K562 (cell line): ENCODE data around the gene ZNF546. TPM values are rescaled to one million over a fixed set of nuclear protein-coding genes. Genes with fewer than 3 reads are reported as not detected.

ENCODE experiments used
- BHLHE40 ChIP-seq: IDR thresholded peaks from 2 replicates; pipeline ENCODE4 v1.6.1; 2011; ENCODE audit warnings: low read length, improper control_type of control experiment
- CREM ChIP-seq: IDR thresholded peaks from 2 replicates; pipeline ENCODE4 v1.6.1; 2014; ENCODE audit warnings: antibody characterized with exemption, low read depth
- ELK1 ChIP-seq: sonication (generic); formaldehyde crosslinking; IDR thresholded peaks from 2 replicates; pipeline ENCODE4 v1.8.1; 2022; ENCODE audit warnings: missing genetic modification reagents
- GMEB1 ChIP-seq: fragments of 250-450 bp; sonication (Bioruptor Pico); IDR thresholded peaks from 2 replicates; pipeline ENCODE4 v1.4.0; 2020; ENCODE audit warnings: mild to moderate bottlenecking
- HDGF ChIP-seq: fragments of 450-650 bp; IDR thresholded peaks from 2 replicates; pipeline ENCODE4 v1.6.1; 2016
- MIER1 ChIP-seq: fragments of 450-650 bp; IDR thresholded peaks from 2 replicates; pipeline ENCODE4 v1.6.1; 2016; ENCODE audit warnings: antibody characterized with exemption, mild to moderate bottlenecking, low read depth
- MLLT1 ChIP-seq, 2 experiments: fragments of 450-650 bp; IDR thresholded peaks; 2 replicates each; pipeline ENCODE4 v1.6.1; 2016
- SLC30A9 ChIP-seq: fragments of 250-450 bp; sonication (Bioruptor Pico); IDR thresholded peaks from 2 replicates; pipeline ENCODE4 v1.8.0; 2022; ENCODE audit warnings: mild to moderate bottlenecking, moderate library complexity
- TCF7 ChIP-seq: sonication (generic); IDR thresholded peaks from 2 replicates; pipeline ENCODE4 v1.6.1; 2016; ENCODE audit warnings: antibody characterized with exemption, borderline replicate concordance
- TCFL5 ChIP-seq: fragments of 250-450 bp; sonication (Bioruptor Pico); conservative IDR thresholded peaks from 2 replicates; pipeline ENCODE4 v1.6.1; 2021; ENCODE audit warnings: mild to moderate bottlenecking, moderate library complexity, matching md5 sums
- ZBTB1 ChIP-seq: sonication (generic); formaldehyde crosslinking; IDR thresholded peaks from 2 replicates; pipeline ENCODE4 v1.8.1; 2023; ENCODE audit warnings: missing genetic modification reagents, low read depth, mild to moderate bottlenecking, borderline replicate concordance
- ZBTB43 ChIP-seq: sonication (generic); formaldehyde crosslinking; IDR thresholded peaks from 2 replicates; pipeline ENCODE4 v1.8.0; 2023; ENCODE audit warnings: mild to moderate bottlenecking, missing genetic modification reagents
- ZHX1 ChIP-seq: fragments of 150-350 bp; conservative IDR thresholded peaks from 2 replicates; pipeline ENCODE4 v1.6.1; 2014; ENCODE audit warnings: low read length
- ZNF217 ChIP-seq: sonication (generic); formaldehyde crosslinking; IDR thresholded peaks from 2 replicates; pipeline ENCODE4 v1.8.0; 2022; ENCODE audit warnings: mild to moderate bottlenecking, missing genetic modification reagents
- ZNF431 ChIP-seq: sonication (generic); formaldehyde crosslinking; IDR thresholded peaks from 2 replicates; pipeline ENCODE4 v1.8.0; 2022; ENCODE audit warnings: mild to moderate bottlenecking, missing genetic modification reagents
- ZNF57 ChIP-seq: fragments of 450-650 bp; formaldehyde crosslinking; IDR thresholded peaks from 2 replicates; pipeline ENCODE4 v1.4.0; 2020; ENCODE audit warnings: mild to moderate bottlenecking, moderate library complexity
- polyA plus RNA-seq, 8 experiments: library from polyadenylated mRNA; depleted of rRNA in 4 of 8; stranded (reverse) in 5 of 8; unstranded in 3 of 8; fragments of >200 nt; fragmentation: Nextera tagmentation in 2 of 8; fragmentation: Illumina TruSeq in 1 of 8; extraction: Ambion mirVana in 2 of 8; extraction: Trizol in 1 of 8; gene quantifications; 2 replicates each; pipeline versions ENCODE4 v1.2.1 to v1.2.3, GENCODE V29; 2011 to 2014; ENCODE audit warnings: inconsistent platforms in 1 of 8, missing spikeins in 1 of 8
- total RNA-seq, 7 experiments: library from RNA; depleted of rRNA in 6 of 7; stranded (reverse); fragments of >200 nt in 6 of 7; fragmentation: Illumina TruSeq in 2 of 7; extraction: Trizol in 2 of 7; gene quantifications; 2 replicates each; pipeline versions ENCODE4 v1.2.1 to v1.2.3, GENCODE V29; 2011 to 2021; ENCODE audit warnings: low replicate concordance in 1 of 7
- TF ChIP-seq, protein P1 (sequence below): IDR thresholded peaks from 3 replicates; pipeline ENCODE4 v1.6.1; 2011; ENCODE audit warnings: borderline replicate concordance, mild to moderate bottlenecking; ENCODE audit not compliant: insufficient read length, insufficient read depth

Gene ZNF546
- total and polyA plus RNA-seq, 9 of the 15 experiments (the other 6 are each of a cell fraction or from before 2014, with no cell fraction given): 0.73 to 5.1 (median 2.2) TPM

DNA sequence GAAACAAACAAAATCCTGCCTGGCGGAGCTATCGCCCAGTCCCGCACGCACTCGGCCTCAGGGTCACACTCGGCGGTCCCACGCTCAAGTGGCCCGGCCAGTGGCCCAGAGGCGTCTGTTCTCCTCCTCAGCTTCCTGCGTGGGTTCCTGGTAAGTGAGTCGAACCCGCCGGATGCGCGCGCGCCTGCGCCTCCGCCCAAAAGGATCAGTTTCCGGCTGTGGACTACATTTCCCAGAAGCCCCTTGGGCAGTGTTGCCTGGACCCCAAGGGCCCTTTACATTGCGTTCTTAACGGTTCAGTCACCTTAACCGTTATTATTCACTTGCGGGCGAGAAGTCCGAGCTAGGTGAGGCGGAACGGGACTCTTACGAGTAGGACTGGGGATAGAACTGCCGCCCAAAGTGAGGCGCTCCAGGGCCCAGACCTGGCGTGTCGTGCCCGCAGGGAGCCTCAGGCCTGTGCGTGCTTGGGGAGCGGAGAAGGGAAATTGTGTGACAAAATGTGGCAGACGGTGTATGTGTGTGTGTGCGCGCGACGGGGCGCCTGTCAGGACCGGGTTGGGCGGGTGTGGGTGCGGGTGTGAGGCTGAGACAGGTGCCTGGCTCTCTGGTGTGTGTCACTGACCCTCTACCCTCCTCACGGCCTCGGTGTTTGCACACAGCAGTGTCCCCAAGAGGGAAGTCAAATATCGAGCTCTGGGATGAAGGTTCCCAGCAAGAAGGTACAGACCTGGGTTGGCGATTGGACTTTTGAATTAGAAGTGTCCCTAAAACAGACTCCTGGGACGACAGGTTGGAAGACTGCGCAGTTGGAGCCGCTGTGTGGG, at the start of gene ZNF546 (continued):
- TF ChIP-seq TCFL5 (CRISPR knock-in tag) (no peak), ZHX1 (no peak), HDGF (peak; percentile 65; the same call in 1 of the 2 replicates), ZNF57 (CRISPR knock-in tag) (no peak), CREM (peak; percentile 61; the same call in 1 of the 2 replicates), SLC30A9 (no peak), TCF7 (no peak; the same call in 1 of the 2 replicates), BHLHE40 (no peak), ZBTB1 (CRISPR knock-in tag) (no peak), ELK1 (no peak), ZBTB43 (CRISPR knock-in tag) (no peak; the same call in 1 of the 2 replicates), MLLT1 (IDR thresholded peaks at IDR 0.05) (peak; percentile 24 to 59; a peak in 1 of 4 replicates), ZNF217 (CRISPR knock-in tag) (no peak), GMEB1 (CRISPR knock-in tag) (peak; percentile 39; the same call in 1 of the 2 replicates), ZNF431 (CRISPR knock-in tag) (0 out of 2 replicates have a peak, but pooled peaks have one; percentile 35), MIER1 (no peak)
- TF ChIP-seq, protein P1, sequence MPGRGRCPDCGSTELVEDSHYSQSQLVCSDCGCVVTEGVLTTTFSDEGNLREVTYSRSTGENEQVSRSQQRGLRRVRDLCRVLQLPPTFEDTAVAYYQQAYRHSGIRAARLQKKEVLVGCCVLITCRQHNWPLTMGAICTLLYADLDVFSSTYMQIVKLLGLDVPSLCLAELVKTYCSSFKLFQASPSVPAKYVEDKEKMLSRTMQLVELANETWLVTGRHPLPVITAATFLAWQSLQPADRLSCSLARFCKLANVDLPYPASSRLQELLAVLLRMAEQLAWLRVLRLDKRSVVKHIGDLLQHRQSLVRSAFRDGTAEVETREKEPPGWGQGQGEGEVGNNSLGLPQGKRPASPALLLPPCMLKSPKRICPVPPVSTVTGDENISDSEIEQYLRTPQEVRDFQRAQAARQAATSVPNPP: no peak
